ENCODE results near the gene HERC5. TPM values are rescaled to one million over a fixed set of nuclear protein-coding genes. Genes with fewer than 3 reads are reported as not detected.

The HERC5 gene
- total and polyA plus RNA-seq, 4 donors: 3.9 to 7.8 (median 5.4) TPM

DNA sequence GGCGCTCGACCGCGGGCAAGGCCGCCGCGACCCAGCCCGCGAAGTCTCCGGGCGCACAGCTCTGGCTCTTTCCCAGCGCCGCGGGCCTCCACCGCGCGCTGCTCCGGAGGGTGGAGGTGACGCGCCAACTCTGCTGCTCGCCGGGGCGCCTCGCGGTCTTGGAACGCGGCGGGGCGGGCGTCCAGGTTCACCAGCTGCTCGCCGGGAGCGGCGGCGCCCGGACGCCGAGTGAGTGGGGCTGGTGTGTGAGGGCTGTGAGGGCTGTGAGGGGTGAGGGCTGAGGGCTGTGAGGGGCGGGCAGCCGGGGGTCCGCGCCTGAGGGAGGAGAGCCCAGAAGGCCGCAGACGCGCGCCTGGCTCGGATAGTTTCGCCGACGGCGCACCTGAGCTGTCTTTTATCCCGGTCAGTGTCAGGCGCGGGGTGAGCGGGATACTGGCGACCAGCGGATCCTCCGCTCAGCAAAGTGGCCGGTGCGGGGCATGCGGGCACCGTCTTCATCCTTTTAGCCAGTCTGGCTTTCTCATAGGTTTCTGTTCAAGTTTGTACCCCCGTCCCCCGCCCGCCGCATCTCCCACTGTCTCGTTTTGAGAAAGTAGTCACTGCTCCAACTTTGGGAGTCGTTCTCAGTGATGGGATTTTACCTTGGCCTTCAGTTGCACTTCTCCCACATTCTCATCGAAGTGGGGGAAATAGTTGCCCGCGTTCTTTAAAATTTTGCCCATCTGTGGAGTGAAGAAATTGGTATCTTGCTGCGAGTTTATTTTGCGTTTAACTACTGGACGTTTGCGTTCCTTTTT lies 586 bp downstream of the HERC5 start:
- peak; percentile 58 to 71 (median 70) for DNase-seq

DNA sequence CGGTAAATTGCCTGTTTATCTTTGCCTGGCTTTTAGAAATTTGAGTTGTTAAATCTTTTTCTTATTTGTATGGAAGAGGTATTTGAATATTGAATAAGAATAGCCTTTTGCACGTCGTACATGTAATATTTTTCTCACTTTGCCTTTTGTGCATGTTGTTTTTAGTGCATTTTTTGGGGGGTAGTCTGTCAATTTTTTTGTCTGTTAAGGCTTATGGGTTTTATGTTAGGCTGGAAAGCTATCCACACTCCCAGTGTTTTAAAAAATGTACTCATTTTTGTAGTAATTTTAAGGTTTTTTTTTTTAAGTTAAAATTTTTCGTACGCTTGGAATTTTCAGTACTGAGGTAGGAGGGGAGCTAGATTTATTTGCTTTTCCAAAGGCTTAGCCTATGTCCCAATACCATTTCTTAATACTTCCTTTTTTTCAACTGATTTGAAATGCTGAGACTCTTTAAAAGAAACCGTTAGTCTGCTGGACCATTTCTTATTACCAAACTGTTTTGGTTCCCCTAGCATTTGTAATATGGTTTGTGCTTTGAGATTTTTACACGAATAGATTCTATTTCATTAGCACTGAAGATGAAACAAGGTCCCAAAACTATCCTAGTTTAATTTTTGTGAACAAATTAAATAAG lies 1.3 kb downstream of the HERC5 start:
- WGBS, 2 donors: 25 to 46% methylated on average over 7 of the region's 7 CpGs
- H3K4me3 ChIP-seq: no peak overlapping the region
- H3K4me1 ChIP-seq (ENCODE audit: control insufficient read depth in 5 of 5, insufficient read depth in 5 of 5, low read length in 5 of 5): peaks cover 0 to 3% (median 0%) of the 10 kb centered on the region in 5 donors
- H3K9me3 ChIP-seq (ENCODE audit: control insufficient read depth in 4 of 4, insufficient read depth in 3 of 4, low read length in 3 of 4): no peaks in the 10 kb centered on the region
- DNase-seq: peak in 2 of 3 donors; percentile 32 to 65
- no peak overlapping the region for H3K27ac ChIP-seq (ENCODE audit: low read depth in 1 of 2, low read length in 1 of 2)
- peaks cover 0 to 25% (median 0%) of the 10 kb centered on the region in 3 donors for H3K27me3 ChIP-seq (ENCODE audit: control insufficient read depth in 3 of 3, insufficient read depth in 3 of 3, low read length in 2 of 3)
- ATAC-seq (ENCODE audit: insufficient read depth, low FRiP score): no peak
- peaks cover 0 to 5% (median 0%) of the 10 kb centered on the region in 4 donors for H3K36me3 ChIP-seq (ENCODE audit: control insufficient read depth in 4 of 4, insufficient read depth in 4 of 4, low read length in 4 of 4)
- no peak for TF ChIP-seq CTCF (IDR thresholded peaks at IDR 0.05; ENCODE audit: control extremely low read depth, extremely low read depth)
- peak overlapping the region in 1 of 2 donors; percentile 19 for H3K9ac ChIP-seq (ENCODE audit: insufficient read depth in 1 of 2, low read length in 2 of 2)

More for the DNA sequence above, 586 bp downstream of the HERC5 start:
- peaks cover 0 to 25% (median 0%) of the 10 kb centered on the region in 3 donors for H3K27me3 ChIP-seq (ENCODE audit: control insufficient read depth in 3 of 3, insufficient read depth in 3 of 3, low read length in 2 of 3)
- no peak for TF ChIP-seq CTCF (IDR thresholded peaks at IDR 0.05; ENCODE audit: control extremely low read depth, extremely low read depth)
- WGBS, 2 donors: 3 to 6% methylated on average over 67 to 75 of the region's 75 CpGs
- H3K27ac ChIP-seq (ENCODE audit: low read depth in 1 of 2, low read length in 1 of 2): peak overlapping the region; percentile 66 to 78
- H3K4me3 ChIP-seq: peak overlapping the region; percentile 69
- H3K9me3 ChIP-seq (ENCODE audit: control insufficient read depth in 4 of 4, insufficient read depth in 3 of 4, low read length in 3 of 4): no peaks in the 10 kb centered on the region
- ATAC-seq (ENCODE audit: insufficient read depth, low FRiP score): peak; percentile 38
- peak overlapping the region in 1 of 2 donors; percentile 19 for H3K9ac ChIP-seq (ENCODE audit: insufficient read depth in 1 of 2, low read length in 2 of 2)
- H3K36me3 ChIP-seq (ENCODE audit: control insufficient read depth in 4 of 4, insufficient read depth in 4 of 4, low read length in 4 of 4): peaks cover 0 to 2% (median 0%) of the 10 kb centered on the region in 4 donors
- H3K4me1 ChIP-seq (ENCODE audit: control insufficient read depth in 5 of 5, insufficient read depth in 5 of 5, low read length in 5 of 5): peaks cover 0 to 3% (median 0%) of the 10 kb centered on the region in 5 donors

DNA sequence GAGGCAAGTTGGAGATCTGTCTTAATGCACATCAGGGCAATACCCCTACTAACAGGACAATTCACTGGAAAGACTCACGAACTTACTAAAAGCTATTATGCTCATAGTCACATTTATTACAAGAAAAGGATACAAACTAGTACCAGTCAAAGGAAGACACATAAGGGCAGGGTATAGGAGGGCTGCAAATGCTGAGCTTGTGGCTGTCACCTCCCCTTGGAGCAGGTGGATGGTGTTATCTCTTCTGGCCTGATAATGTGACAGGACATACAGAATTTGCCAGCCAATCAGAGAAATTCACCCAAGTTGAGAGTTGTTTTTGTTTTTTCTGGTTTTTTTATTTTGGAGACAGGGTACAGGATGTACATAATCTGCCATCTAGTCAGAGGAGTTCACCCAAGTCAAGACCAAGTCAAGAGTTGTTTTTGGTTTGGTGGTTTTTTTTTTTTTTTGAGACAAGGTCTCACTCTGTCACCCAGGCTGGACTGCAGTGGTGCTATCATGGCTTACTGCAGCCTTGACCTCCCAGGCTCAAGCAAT lies 8.8 kb downstream of the HERC5 start:
- H3K27ac ChIP-seq (ENCODE audit: low read depth in 1 of 2, low read length in 1 of 2): no peak overlapping the region
- no peaks in the 10 kb centered on the region for H3K4me1 ChIP-seq (ENCODE audit: control insufficient read depth in 5 of 5, insufficient read depth in 5 of 5, low read length in 5 of 5)
- no peak for TF ChIP-seq CTCF (IDR thresholded peaks at IDR 0.05; ENCODE audit: control extremely low read depth, extremely low read depth)
- no peak for ATAC-seq (ENCODE audit: insufficient read depth, low FRiP score)
- H3K36me3 ChIP-seq (ENCODE audit: control insufficient read depth in 4 of 4, insufficient read depth in 4 of 4, low read length in 4 of 4): peaks cover 3 to 25% (median 7%) of the 10 kb centered on the region in 4 donors
- H3K9me3 ChIP-seq (ENCODE audit: control insufficient read depth in 4 of 4, insufficient read depth in 3 of 4, low read length in 3 of 4): no peaks in the 10 kb centered on the region
- 95 to 100% methylated on average over 1 of the region's 1 CpG for WGBS, 2 donors
- H3K4me3 ChIP-seq: no peak overlapping the region
- no peaks in the 10 kb centered on the region for H3K27me3 ChIP-seq (ENCODE audit: control insufficient read depth in 3 of 3, insufficient read depth in 3 of 3, low read length in 2 of 3)
- no peak overlapping the region for H3K9ac ChIP-seq (ENCODE audit: insufficient read depth in 1 of 2, low read length in 2 of 2)
- DNase-seq: no peak

All from lung (tissue), 12 donors.